IPS-15b (cell line): Measurements from ENCODE around the gene DMXL1.

Experiments used
- H3K27me3 ChIP-seq: one replicate; pipeline ENCODE4 v1.6.1; 2013; ENCODE audit warnings: low read length; ENCODE audit not compliant: control insufficient read depth, insufficient read depth
- H3K36me3 ChIP-seq: one replicate; pipeline ENCODE4 v1.6.1; 2013; ENCODE audit warnings: low read length; ENCODE audit not compliant: control insufficient read depth, insufficient read depth
- H3K4me1 ChIP-seq: one replicate; pipeline ENCODE4 v1.6.1; 2013; ENCODE audit warnings: mild to moderate bottlenecking, low read length; ENCODE audit not compliant: control insufficient read depth, insufficient read depth
- H3K4me3 ChIP-seq: one replicate; pipeline ENCODE4 v1.5.1; 2013; ENCODE audit warnings: low read depth, low read length
- H3K9ac ChIP-seq: one replicate; pipeline ENCODE4 v1.6.1; 2013; ENCODE audit warnings: low read depth, mild to moderate bottlenecking, low read length
- H3K9me3 ChIP-seq: one replicate; pipeline ENCODE4 v1.6.1; 2013; ENCODE audit warnings: mild to moderate bottlenecking, low read length; ENCODE audit not compliant: control insufficient read depth, insufficient read depth

Gene DMXL1

GRCh38 chr5:119037496-119038215 is 33.2 kb upstream of the DMXL1 start:
- Histone ChIP-seq H3K4me1 (no peaks in the 10 kb centered on the region), H3K9me3 (no peaks in the 10 kb centered on the region), H3K36me3 (no peaks in the 10 kb centered on the region), H3K9ac (no peak overlapping the region), H3K27me3 (no peaks in the 10 kb centered on the region), H3K4me3 (no peak overlapping the region)

- Histone ChIP-seq H3K4me3 (no peak overlapping the region), H3K9ac (no peak overlapping the region), H3K4me1 (peaks cover 11% of the 10 kb centered on the region), H3K36me3 (no peaks in the 10 kb centered on the region), H3K27me3 (no peaks in the 10 kb centered on the region), H3K9me3 (no peaks in the 10 kb centered on the region)
These were observed 22.6 kb upstream of the DMXL1 start for GRCh38 chr5:119048246-119048645.

GRCh38 chr5:119049824-119050449 is 20.9 kb upstream of the DMXL1 start:
- Histone ChIP-seq H3K4me3 (no peak overlapping the region), H3K27me3 (no peaks in the 10 kb centered on the region), H3K9me3 (no peaks in the 10 kb centered on the region), H3K36me3 (no peaks in the 10 kb centered on the region), H3K4me1 (peaks cover 11% of the 10 kb centered on the region), H3K9ac (peak overlapping the region; percentile 29)

- no peak overlapping the region for H3K9ac ChIP-seq
- H3K27me3 ChIP-seq = no peaks in the 10 kb centered on the region
- H3K4me3 ChIP-seq = no peak overlapping the region
- H3K4me1 ChIP-seq = peaks cover 11% of the 10 kb centered on the region
- H3K9me3 ChIP-seq = no peaks in the 10 kb centered on the region
- H3K36me3 ChIP-seq = no peaks in the 10 kb centered on the region
These were observed 16.8 kb upstream of the DMXL1 start for GRCh38 chr5:119054101-119054500.

GRCh38 chr5:119055294-119055693 is 15.6 kb upstream of the DMXL1 start:
- H3K27me3 ChIP-seq = no peaks in the 10 kb centered on the region
- no peaks in the 10 kb centered on the region for H3K9me3 ChIP-seq
- H3K36me3 ChIP-seq = no peaks in the 10 kb centered on the region
- no peak overlapping the region for H3K4me3 ChIP-seq
- peaks cover 4% of the 10 kb centered on the region for H3K4me1 ChIP-seq
- no peak overlapping the region for H3K9ac ChIP-seq

GRCh38 chr5:119058979-119059529 is 11.8 kb upstream of the DMXL1 start:
- Histone ChIP-seq H3K9me3 (no peaks in the 10 kb centered on the region), H3K9ac (no peak overlapping the region), H3K4me1 (no peaks in the 10 kb centered on the region), H3K4me3 (no peak overlapping the region), H3K27me3 (no peaks in the 10 kb centered on the region), H3K36me3 (no peaks in the 10 kb centered on the region)

- H3K4me3 ChIP-seq = no peak overlapping the region
- H3K27me3 ChIP-seq = no peaks in the 10 kb centered on the region
- H3K4me1 ChIP-seq = no peaks in the 10 kb centered on the region
- H3K36me3 ChIP-seq = no peaks in the 10 kb centered on the region
- H3K9me3 ChIP-seq = no peaks in the 10 kb centered on the region
- H3K9ac ChIP-seq = no peak overlapping the region
These were observed 11.1 kb upstream of the DMXL1 start for GRCh38 chr5:119059740-119060255.

GRCh38 chr5:119063579-119064379 is 7.1 kb upstream of the DMXL1 start:
- no peak overlapping the region for H3K9ac ChIP-seq
- no peaks in the 10 kb centered on the region for H3K27me3 ChIP-seq
- no peaks in the 10 kb centered on the region for H3K4me1 ChIP-seq
- H3K36me3 ChIP-seq = no peaks in the 10 kb centered on the region
- H3K4me3 ChIP-seq = no peak overlapping the region
- no peaks in the 10 kb centered on the region for H3K9me3 ChIP-seq

- Histone ChIP-seq H3K27me3 (no peaks in the 10 kb centered on the region), H3K9me3 (no peaks in the 10 kb centered on the region), H3K4me1 (no peaks in the 10 kb centered on the region), H3K36me3 (no peaks in the 10 kb centered on the region), H3K9ac (no peak overlapping the region), H3K4me3 (no peak overlapping the region)
These were observed 3.4 kb upstream of the DMXL1 start for GRCh38 chr5:119067450-119067849.

GRCh38 chr5:119070578-119070827 is 384 bp upstream of the DMXL1 start:
- H3K4me1 ChIP-seq = peaks cover 7% of the 10 kb centered on the region
- H3K36me3 ChIP-seq = no peaks in the 10 kb centered on the region
- H3K9ac ChIP-seq = peak overlapping the region; percentile 42
- H3K27me3 ChIP-seq = no peaks in the 10 kb centered on the region
- H3K9me3 ChIP-seq = no peaks in the 10 kb centered on the region
- H3K4me3 ChIP-seq = peak overlapping the region; percentile 83

GRCh38 chr5:119071561-119071995 is 691 bp downstream of the DMXL1 start:
- Histone ChIP-seq H3K4me1 (peaks cover 7% of the 10 kb centered on the region), H3K4me3 (peak overlapping the region; percentile 83), H3K27me3 (no peaks in the 10 kb centered on the region), H3K9ac (peak overlapping the region; percentile 92), H3K36me3 (no peaks in the 10 kb centered on the region), H3K9me3 (no peaks in the 10 kb centered on the region)
